Heart left ventricle (tissue), 16 donors: ENCODE data around the gene S100A3. TPM values are rescaled to one million over a fixed set of nuclear protein-coding genes. Genes with fewer than 3 reads are reported as not detected.

Experiments
- ATAC-seq, 4 donors: fragments of 200-7000 bp; cut with Tn5 transposase; one replicate each; pipeline ENCODE4 v1.9.1; 2020 to 2022; ENCODE audit warnings: moderate library complexity in 4 of 4, mild to moderate bottlenecking in 3 of 4, moderate number of reproducible peaks in 1 of 4
- DNase-seq, 5 donors: peaks; one replicate each; pipeline ENCODE4 v3.0.0-alpha.2; 2020
- H3K27ac ChIP-seq, 12 donors: fragments of 200-600 bp; sonication (generic) in 4 of 12; one replicate each; pipeline versions ENCODE4 v1.5.0 to v1.8.0; 2016 to 2022; ENCODE audit warnings: mild to moderate bottlenecking in 2 of 12
- H3K27me3 ChIP-seq, 9 donors: fragments of 200-600 bp; sonication (generic) in 2 of 9; one replicate each; pipeline versions ENCODE4 v1.5.1 to v1.8.0; 2016 to 2022; ENCODE audit warnings: mild to moderate bottlenecking in 3 of 9
- H3K36me3 ChIP-seq, 9 donors: fragments of 200-600 bp; sonication (generic) in 2 of 9; one replicate each; pipeline versions ENCODE4 v1.5.0 to v1.8.0; 2018 to 2022; ENCODE audit warnings: mild to moderate bottlenecking in 2 of 9
- H3K4me1 ChIP-seq, 12 donors: fragments of 200-600 bp; sonication (generic) in 4 of 12; one replicate each; pipeline versions ENCODE4 v1.5.0 to v1.8.0; 2016 to 2022; ENCODE audit warnings: mild to moderate bottlenecking in 3 of 12
- H3K4me3 ChIP-seq, 12 donors: fragments of 200-600 bp; sonication (generic) in 4 of 12; one replicate each; pipeline versions ENCODE4 v1.5.0 to v1.8.0; 2017 to 2022; ENCODE audit warnings: mild to moderate bottlenecking in 9 of 12, moderate library complexity in 4 of 12
- H3K9me3 ChIP-seq, 12 donors: fragments of 200-600 bp; sonication (generic) in 4 of 12; one replicate each; pipeline versions ENCODE4 v1.5.0 to v1.8.0; 2016 to 2022; ENCODE audit warnings: mild to moderate bottlenecking in 1 of 12
- CTCF ChIP-seq, 12 donors: fragments of 200-600 bp; sonication (generic) in 4 of 12; IDR thresholded peaks; one replicate each; pipeline versions ENCODE4 v1.5.0 to v1.8.0; 2018 to 2022; ENCODE audit warnings: antibody characterized with exemption in 12 of 12, mild to moderate bottlenecking in 5 of 12
- POLR2A ChIP-seq, 2 donors: fragments of 450-650 bp; IDR thresholded peaks; one replicate each; pipeline ENCODE4 v1.6.1; 2017; ENCODE audit warnings: antibody characterized with exemption in 2 of 2, mild to moderate bottlenecking in 2 of 2, moderate library complexity in 2 of 2
- WGBS, 4 donors: extraction: QIAGEN DNeasy Blood & Tissue Kit in 2 of 4; methylation state at CpG; one replicate each; pipeline versions ENCODE4 v1.1.5 to v1.1.7; 2013 to 2018; 5-methylcytosine and 5-hydroxymethylcytosine counted together
- intact Hi-C, 10 donors: fragments of 100-400 bp; cut with DNase I; formaldehyde crosslinking; loops; one replicate each; pipeline versions ENCODE4 v1.11.1 to v1.14.2; 2022
- long read RNA-seq, 3 donors: library from polyadenylated mRNA; unstranded; transcript quantifications; one replicate each; pipeline ENCODE4 v2.0.0, GENCODE V29; 2020 to 2021
- polyA plus RNA-seq, 2 donors: library from polyadenylated mRNA; stranded (reverse); fragments of 200-250 nt; gene quantifications; one replicate each; pipeline ENCODE4 v1.2.3, GENCODE V29; 2013
- total RNA-seq, 9 donors: library from RNA; depleted of rRNA in 2 of 9; stranded (reverse); fragments of >200 nt in 2 of 9; fragmentation: NEBNext Ultra II Directional in 3 of 9; extraction: Animal tissue kit (Norgen Biotek cat#: 25700) in 3 of 9; gene quantifications; one replicate each; pipeline versions ENCODE4 v1.1.0 to v1.2.4, GENCODE V29; 2016 to 2023
- donor health status: ischemic (EF 13 %, LVEDD 7.1; RV severe dilation, severe dysfunction).
- donor health status: healthy with polysubstance abuse.
- donor health status: DM: no; HTN: yes; CAD: no.
- donor health status: DM: no; HTN: no; CAD: no.
- donor health status: ischemic (EF 25% LVEDD 6.9; RV normal size, moderate dysfunction).
- donor health status: ischemic (EF 25% LVEDD 5.7; RV mildly dilated, moderate dysfunction).
- donor health status: healthy.
- donor health status: DM: yes; HTN: yes; CAD: no.
- donor health status: ischemic (EF 35%, LVEDD 5.7; RV mildly dilated, moderate dysfunction).
- donor health status: nonischemic (EF 11% LVEDD 7.7; RV severe dilation, severe dysfunction).
- donor health status: DM: yes; HTN: yes; CAD: no.
- donor health status: PGD.
- donor health status: ischemic (EF 29% LVEDD 5.4; RV normal size, mild dysfunction).
- donor health status: nonischemic (EF 23%, LVEDD 6.1; RV moderate dilation, normal function).

The S100A3 gene, protein sequence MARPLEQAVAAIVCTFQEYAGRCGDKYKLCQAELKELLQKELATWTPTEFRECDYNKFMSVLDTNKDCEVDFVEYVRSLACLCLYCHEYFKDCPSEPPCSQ
- total RNA-seq (1 to 10 TPM in 4 of 9 donors, under 1 TPM in 3, not detected in 2; 0.57 to 5.9 (median 1.1) TPM), polyA plus RNA-seq (1 to 10 TPM; 1.6 to 5.2 TPM)
- long read RNA-seq, donor 1: 0 reads
- long read RNA-seq, donor 2, partial matches to known transcripts: 0 of 1 reads
- long read RNA-seq, donor 2, other reads (novel, unspliced or antisense): 0 of 1 reads
- long read RNA-seq, donor 3, partial matches to known transcripts: 0 of 1 reads
- long read RNA-seq, donor 3, other reads (novel, unspliced or antisense): 0 of 1 reads

DNA sequence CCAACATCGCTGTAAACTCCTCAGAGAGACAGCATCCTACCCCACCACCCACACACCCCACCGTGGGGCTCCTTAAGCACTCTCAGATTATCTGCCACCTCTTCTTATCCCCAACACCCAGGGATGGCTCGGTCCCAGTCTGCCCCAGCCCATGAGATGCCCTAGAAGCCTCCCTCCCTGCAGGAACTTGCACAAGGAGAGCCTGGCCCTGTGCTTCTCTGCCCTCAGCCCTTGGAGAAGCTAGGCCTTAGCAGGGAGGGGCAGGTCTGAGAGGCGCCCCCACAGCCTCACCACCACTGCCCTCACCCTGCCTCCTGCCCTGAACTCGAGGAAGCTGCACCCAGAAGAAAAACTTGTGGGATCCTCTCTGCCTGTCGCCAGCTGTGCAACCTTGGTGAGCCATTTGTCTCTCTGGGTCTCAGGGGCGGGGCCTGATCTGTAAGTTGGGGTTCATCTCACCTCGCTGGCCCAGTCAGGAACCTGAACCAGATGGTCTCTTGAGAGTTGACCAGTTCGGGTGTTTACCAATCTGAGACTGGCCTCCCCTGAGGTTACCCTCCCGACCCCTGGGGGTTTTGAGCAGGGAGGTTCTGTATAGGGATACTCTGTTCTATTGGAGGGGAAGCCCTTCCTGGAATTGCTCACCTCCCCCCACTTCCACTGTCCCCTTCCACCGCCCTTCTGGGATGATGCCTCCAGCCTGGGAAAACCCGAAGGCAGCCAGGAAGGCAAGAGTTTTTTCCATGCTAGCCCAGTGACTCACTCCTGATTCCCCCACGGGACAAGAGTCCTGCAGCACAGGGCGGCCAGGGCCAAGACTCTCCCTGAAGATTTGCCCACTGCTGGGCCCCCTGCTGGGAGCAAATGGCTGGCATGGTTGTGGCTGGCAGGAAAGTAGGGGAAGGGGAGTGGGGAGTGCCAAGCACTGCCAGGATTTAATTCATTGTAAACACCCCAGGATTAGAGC, at the start of gene S100A3:
Gene S100A3, minus strand, starts transcription at position 537 of the 967 bp plus-strand sequence. CDS start 773 bp downstream, outside the sequence.
- ATAC-seq: peak; percentile 15 to 77 (median 64)
- H3K27ac ChIP-seq: peak within 1 kb of the TSS in 11 of 12 donors; percentile 29 to 83 (median 71)
- no peaks in the 10 kb centered on the region for H3K9me3 ChIP-seq
- DNase-seq: peak in 4 of 5 donors; percentile 70 to 88 (median 80)
- H3K36me3 ChIP-seq: peaks cover 0 to 6% (median 0%) of the 10 kb centered on the region in 9 donors
- no peak within 1 kb of the TSS for H3K4me3 ChIP-seq
- intact Hi-C loops: no loop called here
- WGBS, 4 donors: 58 to 72% (median 61%) methylated on average over 10 to 14 of the region's 14 CpGs
- H3K27me3 ChIP-seq: no peaks in the 10 kb centered on the region
- TF ChIP-seq POLR2A (IDR thresholded peaks at IDR 0.05) (no peak), CTCF (IDR thresholded peaks at IDR 0.05) (peak in 4 of 12 donors; percentile 24 to 35 (median 28))
- peaks cover 11 to 83% (median 54%) of the 10 kb centered on the region in 12 donors for H3K4me1 ChIP-seq

DNA sequence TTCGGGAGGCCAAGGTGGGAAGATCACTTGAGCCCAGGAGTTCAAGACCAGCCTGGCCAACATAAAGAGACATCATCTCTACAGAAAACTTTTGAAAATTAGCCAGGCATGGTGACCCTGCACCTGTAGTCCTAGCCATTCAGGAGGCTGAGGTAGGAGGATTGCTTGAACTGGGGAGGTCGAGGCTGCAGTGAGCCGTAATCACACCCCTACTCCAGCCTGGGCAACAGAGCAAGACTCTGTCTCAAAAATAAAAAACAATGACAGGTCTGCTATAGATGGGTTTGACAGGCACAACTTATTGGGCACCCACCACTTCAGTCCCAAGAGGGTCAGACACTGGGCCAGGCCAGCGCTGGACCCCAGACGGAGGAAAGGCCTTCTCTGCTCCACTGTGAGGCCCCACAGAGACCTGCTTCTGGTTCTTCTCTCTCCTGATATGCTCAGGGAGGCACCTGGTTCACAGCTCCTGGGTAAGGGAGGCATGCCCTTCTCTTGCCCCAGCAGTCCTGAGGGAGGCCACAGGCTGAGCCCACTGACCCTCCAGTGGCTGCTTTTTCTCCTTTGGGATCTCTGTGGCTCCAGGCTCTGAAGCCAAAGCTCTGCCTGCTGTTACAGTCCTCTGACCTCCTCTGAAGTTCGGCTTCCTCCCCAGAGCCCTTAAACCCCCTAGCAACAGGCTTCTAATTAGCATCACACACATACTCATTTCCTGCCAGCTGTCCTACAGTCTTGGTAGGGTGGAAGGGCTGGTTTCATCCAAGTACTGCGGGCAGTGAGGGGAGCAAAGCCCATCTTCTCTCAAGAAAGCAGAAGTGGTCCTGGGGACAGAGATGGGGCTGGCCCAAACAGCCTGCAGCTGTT, 49.5 kb upstream of the S100A3 start:
- Histone ChIP-seq H3K36me3 (peaks cover 0 to 10% (median 0%) of the 10 kb centered on the region in 9 donors), H3K27ac (peak overlapping the region in 6 of 12 donors; percentile 1 to 38 (median 28)), H3K27me3 (no peaks in the 10 kb centered on the region), H3K9me3 (no peaks in the 10 kb centered on the region), H3K4me1 (peaks cover 0 to 18% (median 0%) of the 10 kb centered on the region in 12 donors), H3K4me3 (no peak overlapping the region)
- intact Hi-C loops: no loop called here
- ATAC-seq: peak in 3 of 4 donors; percentile 41 to 88 (median 56)
- WGBS, 4 donors: 57 to 78% (median 69%) methylated on average over 7 of the region's 7 CpGs
- TF ChIP-seq CTCF (IDR thresholded peaks at IDR 0.05): no peak
- no peak for TF ChIP-seq POLR2A (IDR thresholded peaks at IDR 0.05)
- DNase-seq: no peak

DNA sequence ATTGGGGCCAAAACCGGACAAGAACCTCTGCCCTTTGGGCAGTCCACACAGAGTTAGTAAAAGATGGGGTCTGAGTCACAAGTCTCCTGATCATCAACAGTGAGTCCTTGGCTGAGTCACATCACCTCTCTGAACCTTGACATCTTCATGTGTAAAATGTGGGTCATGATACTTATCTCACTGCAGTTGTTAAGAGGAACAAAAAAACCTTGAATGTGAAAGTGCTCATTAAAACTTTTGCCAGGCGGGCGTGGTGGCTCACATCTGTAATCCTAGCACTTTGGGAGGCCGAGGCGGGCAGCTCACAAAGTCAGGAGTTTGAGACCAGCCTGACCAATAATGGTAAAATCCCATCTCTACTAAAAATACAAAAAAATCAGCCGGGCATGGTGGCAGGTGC, 48.1 kb upstream of the S100A3 start:
- 92 to 97% (median 95%) methylated on average over 6 of the region's 6 CpGs for WGBS, 4 donors

More for the DNA sequence above, 48.1 kb upstream of the S100A3 start:
- Histone ChIP-seq H3K4me3 (no peak overlapping the region), H3K27me3 (no peaks in the 10 kb centered on the region), H3K27ac (no peak overlapping the region), H3K9me3 (no peaks in the 10 kb centered on the region), H3K4me1 (peaks cover 0 to 12% (median 0%) of the 10 kb centered on the region in 12 donors), H3K36me3 (peaks cover 0 to 10% (median 0%) of the 10 kb centered on the region in 9 donors)
- TF ChIP-seq POLR2A (IDR thresholded peaks at IDR 0.05) (no peak), CTCF (IDR thresholded peaks at IDR 0.05) (no peak)
- DNase-seq (no peak), ATAC-seq (no peak)
- intact Hi-C loops: no loop called here
